Activated CD4-positive, CD25-positive, alpha-beta regulatory T cell treated with anti-CD3 and anti-CD28 coated beads, Interleukin-2, amount 50 U/mL, for 16 hours (primary cell): Measurements from ENCODE around the gene APLP2.

Experiments used
- DNase-seq: peaks from one replicate; pipeline ENCODE4 v3.0.0-alpha.2; 2020; ENCODE audit warnings: low read depth, low spot score

Gene APLP2

GRCh38 chr11:130118165-130118564, 48.5 kb downstream of the APLP2 start:
- DNase-seq: no peak

GRCh38 chr11:130118636-130119387, 49.1 kb downstream of the APLP2 start:
- no peak for DNase-seq

GRCh38 chr11:130120045-130120444, 50.4 kb downstream of the APLP2 start:
- DNase-seq: no peak

- no peak for DNase-seq
Measured at GRCh38 chr11:130121445-130121978, 51.8 kb downstream of the APLP2 start.

- no peak for DNase-seq
Measured at GRCh38 chr11:130122141-130122575, 52.5 kb downstream of the APLP2 start.

- DNase-seq: no peak
Measured at GRCh38 chr11:130123414-130124040, 53.8 kb downstream of the APLP2 start.

- DNase-seq: no peak
Measured at GRCh38 chr11:130124096-130124495, 54.4 kb downstream of the APLP2 start.

GRCh38 chr11:130125638-130126037, 55.9 kb downstream of the APLP2 start:
- DNase-seq: no peak

GRCh38 chr11:130126516-130126915, 56.8 kb downstream of the APLP2 start:
- DNase-seq: no peak

- DNase-seq: no peak
Measured at GRCh38 chr11:130127509-130127908, 57.8 kb downstream of the APLP2 start.

GRCh38 chr11:130128626-130129025, 58.9 kb downstream of the APLP2 start:
- no peak for DNase-seq

GRCh38 chr11:130129922-130130321, 60.2 kb downstream of the APLP2 start:
- no peak for DNase-seq

- DNase-seq: peak; percentile 7
Measured at GRCh38 chr11:130131961-130132850, 62.5 kb downstream of the APLP2 start.

- DNase-seq: no peak
Measured at GRCh38 chr11:130133716-130134115, 64.0 kb downstream of the APLP2 start.

- no peak for DNase-seq
Measured at GRCh38 chr11:130136107-130136506, 66.4 kb downstream of the APLP2 start.

GRCh38 chr11:130137999-130138398, 68.3 kb downstream of the APLP2 start:
- DNase-seq: no peak

GRCh38 chr11:130139401-130139800, 69.7 kb downstream of the APLP2 start:
- no peak for DNase-seq

- DNase-seq: no peak
Measured at GRCh38 chr11:130141561-130142341, 72.1 kb downstream of the APLP2 start.

GRCh38 chr11:130144141-130144540, 74.4 kb downstream of the APLP2 start:
- no peak for DNase-seq

- no peak for DNase-seq
Measured at GRCh38 chr11:130144861-130145281, 75.2 kb downstream of the APLP2 start.

GRCh38 chr11:130145311-130145812, 75.7 kb downstream of the APLP2 start:
- DNase-seq: no peak
